HG02759 (cell line): ENCODE data around the gene USP36.
"Not testable (repeated sequence)": the region's sequence is repeated elsewhere in the genome, so short reads cannot be mapped to it uniquely, and the experiment has no call there.

ENCODE experiments used
- ATAC-seq: cut with Tn5 transposase; IDR thresholded peaks from one replicate; pipeline ENCODE4 v1.9.1; 2021; ENCODE audit warnings: mild to moderate bottlenecking, moderate library complexity; ENCODE audit not compliant: unreplicated experiment

The USP36 gene

GRCh38 chr17:78840780-78841611, at the start of gene USP36:
Gene USP36 (minus strand): TSS chr17:78840814. CDS start chr17:78836363, 4,451 bp downstream.
- peak; percentile 86 for ATAC-seq

GRCh38 chr17:78890096-78890495, 49.5 kb upstream of the USP36 start:
- ATAC-seq, result not testable (repeated sequence)

- ATAC-seq, result no peak
Observed at GRCh38 chr17:78889531-78889930, 48.9 kb upstream of the USP36 start.

GRCh38 chr17:78888941-78889518, 48.4 kb upstream of the USP36 start:
- no peak for ATAC-seq

- no peak for ATAC-seq
Observed at GRCh38 chr17:78886954-78887353, 46.3 kb upstream of the USP36 start.

GRCh38 chr17:78885956-78886355, 45.3 kb upstream of the USP36 start:
- no peak for ATAC-seq

GRCh38 chr17:78884876-78885667, 44.5 kb upstream of the USP36 start:
- no peak for ATAC-seq

GRCh38 chr17:78884148-78884825, 43.7 kb upstream of the USP36 start:
- no peak for ATAC-seq

- ATAC-seq, result no peak
Observed at GRCh38 chr17:78883533-78884131, 43.0 kb upstream of the USP36 start.

GRCh38 chr17:78883089-78883532, 42.5 kb upstream of the USP36 start:
- no peak for ATAC-seq

- no peak for ATAC-seq
Observed at GRCh38 chr17:78882540-78883088, 42.0 kb upstream of the USP36 start.

GRCh38 chr17:78879635-78880186, 39.1 kb upstream of the USP36 start:
- no peak for ATAC-seq

- no peak for ATAC-seq
Observed at GRCh38 chr17:78878871-78879527, 38.4 kb upstream of the USP36 start.

GRCh38 chr17:78878261-78878660, 37.6 kb upstream of the USP36 start:
- ATAC-seq, result no peak

GRCh38 chr17:78876954-78877517, 36.4 kb upstream of the USP36 start:
- ATAC-seq, result not testable (repeated sequence)

GRCh38 chr17:78876094-78876597, 35.5 kb upstream of the USP36 start:
- ATAC-seq, result no peak

GRCh38 chr17:78875363-78876093, 34.9 kb upstream of the USP36 start:
- ATAC-seq, result no peak
